ENCODE data around the gene GOLIM4. TPM values are rescaled to one million over a fixed set of nuclear protein-coding genes. Genes with fewer than 3 reads are reported as not detected.

Gene GOLIM4
- polyA plus RNA-seq, 1 experiment = 35.1 TPM

DNA sequence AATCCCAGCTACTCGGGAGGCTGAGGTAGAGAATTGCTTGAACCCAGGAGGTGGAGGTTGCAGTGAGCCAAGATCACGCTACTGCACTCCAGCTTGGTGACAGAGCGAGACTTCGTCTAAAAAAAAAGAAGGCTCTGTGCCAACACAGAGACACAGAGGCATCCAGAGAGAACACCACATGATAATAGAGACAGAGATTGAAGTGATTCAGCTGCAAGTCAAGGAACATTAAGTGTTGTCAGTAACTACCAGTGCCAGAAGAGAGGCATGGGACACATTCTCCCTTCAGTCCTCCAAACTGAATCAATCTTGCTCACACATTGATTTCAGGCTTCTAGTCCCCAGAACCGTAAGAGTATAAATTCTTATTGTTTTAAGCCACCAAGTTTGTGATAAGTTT lies 97.5 kb downstream of the GOLIM4 start:
- TF ChIP-seq CTCF (IDR thresholded peaks at IDR 0.05; ENCODE audit: insufficient read depth, low read depth, low read length) = no peak
- Histone ChIP-seq H3K4me3 (ENCODE audit: low read depth, low read length) (no peak overlapping the region), H3K36me3 (ENCODE audit: control insufficient read depth, insufficient read depth, low read length) (no peaks in the 10 kb centered on the region), H3K27me3 (ENCODE audit: control insufficient read depth, insufficient read depth, low read length) (no peaks in the 10 kb centered on the region)
- ChIA-PET CTCF (no interaction called here), POLR2A (no interaction called here)
- no peak for DNase-seq (ENCODE audit: low read depth)

DNA sequence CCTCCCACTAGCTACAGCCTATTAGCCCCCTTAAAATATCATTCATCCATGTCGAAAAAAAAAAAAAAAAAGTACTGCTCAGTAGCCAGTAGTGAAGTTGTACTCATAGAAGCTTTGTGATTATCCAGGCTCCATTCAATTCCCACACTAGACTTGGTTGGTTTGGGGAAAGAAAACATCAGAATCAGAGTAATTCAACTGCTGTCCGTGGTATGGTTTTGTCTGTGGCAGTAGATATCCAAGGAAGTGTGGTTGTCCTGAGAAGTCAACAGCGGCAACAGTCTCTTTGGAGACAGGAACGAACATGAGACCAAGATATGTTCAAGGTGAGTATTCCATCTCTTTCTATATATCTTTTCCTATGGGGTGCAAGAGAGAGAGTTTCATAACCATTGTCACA lies 99.2 kb downstream of the GOLIM4 start:
- H3K4me3 ChIP-seq (ENCODE audit: low read depth, low read length) = no peak overlapping the region
- ChIA-PET POLR2A (no interaction called here), CTCF (no interaction called here)
- no peaks in the 10 kb centered on the region for H3K36me3 ChIP-seq (ENCODE audit: control insufficient read depth, insufficient read depth, low read length)
- no peak for DNase-seq (ENCODE audit: low read depth)
- TF ChIP-seq CTCF (IDR thresholded peaks at IDR 0.05; ENCODE audit: insufficient read depth, low read depth, low read length) = no peak
- no peaks in the 10 kb centered on the region for H3K27me3 ChIP-seq (ENCODE audit: control insufficient read depth, insufficient read depth, low read length)

- Histone ChIP-seq H3K36me3 (ENCODE audit: control insufficient read depth, insufficient read depth, low read length) (no peaks in the 10 kb centered on the region), H3K4me3 (ENCODE audit: low read depth, low read length) (no peak overlapping the region), H3K27me3 (ENCODE audit: control insufficient read depth, insufficient read depth, low read length) (no peaks in the 10 kb centered on the region)
- ChIA-PET POLR2A (no interaction called here), CTCF (no interaction called here)
- no peak for TF ChIP-seq CTCF (IDR thresholded peaks at IDR 0.05; ENCODE audit: insufficient read depth, low read depth, low read length)
- no peak for DNase-seq (ENCODE audit: low read depth)
Measured at GRCh38 chr3:167992381-167992780, 103.3 kb downstream of the GOLIM4 start.

DNA sequence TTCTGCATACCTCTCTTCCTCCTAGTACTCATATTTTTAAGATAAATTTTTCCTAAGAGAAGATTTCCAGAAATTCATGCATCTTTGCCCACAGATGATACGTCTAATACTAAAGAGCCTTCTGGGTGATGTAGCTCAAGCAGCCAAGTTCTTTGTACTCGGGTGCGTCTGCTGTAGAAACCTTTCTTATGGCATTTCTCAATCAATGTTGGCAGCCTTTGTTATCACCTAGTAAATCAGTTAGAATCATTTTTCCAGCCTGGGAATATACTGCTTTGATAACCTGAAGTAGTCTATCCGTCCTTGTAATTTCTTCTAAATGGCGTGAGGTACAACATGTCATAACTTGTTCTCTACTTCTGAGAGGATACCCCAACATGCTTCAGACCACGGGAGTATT lies 104.5 kb downstream of the GOLIM4 start:
- TF ChIP-seq CTCF (IDR thresholded peaks at IDR 0.05; ENCODE audit: insufficient read depth, low read depth, low read length) = no peak
- ChIA-PET CTCF (no interaction called here), POLR2A (no interaction called here)
- no peak for DNase-seq (ENCODE audit: low read depth)
- Histone ChIP-seq H3K36me3 (ENCODE audit: control insufficient read depth, insufficient read depth, low read length) (no peaks in the 10 kb centered on the region), H3K27me3 (ENCODE audit: control insufficient read depth, insufficient read depth, low read length) (no peaks in the 10 kb centered on the region), H3K4me3 (ENCODE audit: low read depth, low read length) (no peak overlapping the region)

GRCh38 chr3:167989999-167990398 lies 105.7 kb downstream of the GOLIM4 start:
- Histone ChIP-seq H3K27me3 (ENCODE audit: control insufficient read depth, insufficient read depth, low read length) (no peaks in the 10 kb centered on the region), H3K36me3 (ENCODE audit: control insufficient read depth, insufficient read depth, low read length) (no peaks in the 10 kb centered on the region), H3K4me3 (ENCODE audit: low read depth, low read length) (no peak overlapping the region)
- no peak for DNase-seq (ENCODE audit: low read depth)
- ChIA-PET POLR2A (no interaction called here), CTCF (no interaction called here)
- TF ChIP-seq CTCF (IDR thresholded peaks at IDR 0.05; ENCODE audit: insufficient read depth, low read depth, low read length) = no peak

Data from BJ (cell line).